Skin of body (tissue), 2 donors: ENCODE data around the gene PROX2. TPM values are rescaled to one million over a fixed set of nuclear protein-coding genes. Genes with fewer than 3 reads are reported as not detected.

ENCODE experiments used
- DNase-seq: peaks from one replicate; lab custom pipeline; 2025; lab: John Stamatoyannopoulos, UW
- total RNA-seq: library from RNA; depleted of rRNA; stranded (reverse); fragments of >200 nt; gene quantifications from one replicate; pipeline ENCODE4 v1.2.3, GENCODE V29; 2014

PROX2 gene
- total RNA-seq, 1 donor from 2014 or later, result not detected

DNA sequence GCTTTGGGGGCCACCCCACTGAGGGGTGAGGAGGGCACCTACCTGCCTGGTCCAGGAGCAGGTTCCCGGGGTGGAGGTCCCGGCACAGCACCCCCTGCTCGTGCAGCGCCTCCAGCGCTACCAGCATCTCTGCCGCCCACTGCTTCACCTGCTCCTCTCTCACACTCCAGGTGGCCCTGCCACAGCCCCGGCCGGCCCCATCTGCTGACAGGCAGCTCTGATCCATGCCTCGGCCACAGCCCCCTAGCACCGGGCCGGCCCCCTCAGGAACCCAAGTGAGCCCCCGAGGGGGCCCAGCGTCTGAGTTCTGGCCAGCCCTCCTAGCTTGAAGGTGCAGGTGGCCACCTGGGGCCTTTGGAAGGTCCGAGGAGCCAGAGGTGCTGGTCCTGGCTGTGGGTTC is 33.6 kb upstream of the PROX2 start:
- no peak for DNase-seq

- DNase-seq, result no peak
Measured at GRCh38 chr14:74908861-74909341, 33.0 kb upstream of the PROX2 start.

GRCh38 chr14:74907744-74908143 is 31.8 kb upstream of the PROX2 start:
- DNase-seq, result no peak

GRCh38 chr14:74906925-74907521 is 31.1 kb upstream of the PROX2 start:
- DNase-seq, result no peak

- DNase-seq, result peak; percentile 44
Measured at GRCh38 chr14:74905595-74906142, 29.7 kb upstream of the PROX2 start.

GRCh38 chr14:74904635-74905503 is 28.9 kb upstream of the PROX2 start:
- no peak for DNase-seq

DNA sequence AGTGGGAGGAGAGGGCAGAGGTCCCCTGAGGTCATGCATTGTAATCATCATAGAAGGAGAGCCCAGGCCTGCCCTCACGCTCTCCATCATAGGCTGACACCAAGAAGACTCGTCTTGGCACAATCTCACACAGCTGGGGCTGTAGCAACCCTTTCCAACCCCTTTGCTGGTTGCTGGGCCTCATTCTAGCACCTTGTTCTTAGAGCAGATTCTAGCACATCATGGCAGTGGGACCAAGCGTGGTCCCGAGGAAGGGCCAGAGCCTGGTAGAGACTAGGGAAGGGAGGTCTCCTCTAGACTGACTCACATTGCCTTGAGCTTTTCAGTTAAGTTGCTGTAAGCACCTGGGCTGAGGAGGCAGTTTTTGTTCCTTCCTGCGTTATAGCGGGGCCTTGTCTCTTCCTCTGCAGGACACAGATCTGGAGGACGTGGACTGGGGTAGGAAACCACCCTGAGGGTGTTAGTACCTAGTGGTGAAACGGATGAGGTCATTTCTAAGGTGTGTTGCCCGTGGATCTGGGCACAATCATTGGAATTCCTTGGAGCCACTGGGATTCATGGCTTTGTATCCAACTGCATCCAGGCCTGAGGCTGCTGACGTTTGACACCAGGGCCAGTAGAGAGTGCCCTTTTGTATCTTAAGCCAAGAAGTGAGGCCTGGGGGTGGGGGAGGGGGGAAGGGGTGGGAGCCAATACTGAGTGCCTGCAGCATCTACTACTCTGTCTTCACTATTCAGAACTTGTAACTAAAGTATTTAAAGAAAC is 27.2 kb upstream of the PROX2 start:
- DNase-seq, result no peak

DNA sequence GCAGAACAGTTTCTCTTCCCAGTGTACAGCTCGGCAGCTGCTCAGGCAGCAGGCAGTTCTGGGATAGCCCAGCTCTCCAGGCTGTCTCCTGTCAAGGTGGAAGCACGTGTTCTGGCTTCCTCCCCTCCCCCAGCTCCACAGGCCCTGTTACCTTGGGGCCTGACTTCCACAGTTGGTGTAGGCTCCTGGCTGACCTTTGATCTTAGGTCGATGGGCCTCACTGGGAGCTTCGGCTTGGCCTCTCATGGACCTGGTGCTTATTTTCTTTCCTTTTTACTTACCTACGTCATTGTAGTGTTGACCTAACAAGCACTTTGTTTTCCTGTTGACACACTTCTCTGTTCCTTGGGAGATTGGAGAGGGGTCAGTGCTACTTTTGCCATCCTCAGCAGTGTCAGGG is 22.7 kb upstream of the PROX2 start:
- no peak for DNase-seq

- DNase-seq, result no peak
Measured at GRCh38 chr14:74898083-74898482, 22.1 kb upstream of the PROX2 start.

DNA sequence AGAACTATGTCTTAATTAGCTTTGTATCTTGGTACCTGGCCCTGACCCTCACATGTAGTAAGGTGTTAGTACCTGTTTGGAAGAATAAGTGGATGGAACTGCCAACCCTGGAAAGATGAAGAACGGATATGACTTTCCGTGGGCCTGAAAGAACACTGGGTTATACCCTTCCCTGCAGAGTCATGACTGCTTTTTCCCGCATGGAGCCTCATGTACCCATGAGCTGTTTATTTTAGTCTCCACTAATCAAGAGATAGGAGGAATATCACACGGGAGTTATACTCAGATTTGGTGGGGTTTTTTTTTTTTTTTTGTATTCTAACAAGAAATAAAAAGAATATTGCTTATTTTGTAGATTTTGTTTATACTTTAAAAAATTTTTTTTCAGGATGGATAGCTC is 21.7 kb upstream of the PROX2 start:
- no peak for DNase-seq

- DNase-seq, result no peak
Measured at GRCh38 chr14:74896400-74896799, 20.5 kb upstream of the PROX2 start.

- DNase-seq, result no peak
Measured at GRCh38 chr14:74893614-74894091, 17.7 kb upstream of the PROX2 start.

- no peak for DNase-seq
Measured at GRCh38 chr14:74892745-74893144, 16.8 kb upstream of the PROX2 start.

DNA sequence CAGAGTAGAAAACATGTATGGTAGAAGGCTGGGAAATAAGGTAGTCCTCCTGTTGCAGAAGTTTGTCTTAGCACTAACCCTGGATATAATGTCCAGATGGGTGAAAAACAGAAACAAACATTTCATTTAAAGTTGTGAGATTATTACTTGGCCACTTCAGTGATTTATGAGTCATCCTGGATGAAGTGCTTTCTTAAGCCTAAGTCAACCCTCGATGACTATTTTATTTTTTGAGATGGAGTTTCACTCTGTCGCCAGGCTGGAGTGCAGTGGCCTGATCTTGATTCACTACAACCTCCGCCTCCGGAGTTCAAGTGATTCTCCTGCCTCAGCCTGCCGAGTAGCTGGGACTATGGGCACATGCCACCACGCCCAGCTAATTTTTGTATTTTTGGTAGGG is 15.9 kb upstream of the PROX2 start:
- no peak for DNase-seq

- DNase-seq, result no peak
Measured at GRCh38 chr14:74890262-74890661, 14.3 kb upstream of the PROX2 start.

- no peak for DNase-seq
Measured at GRCh38 chr14:74888164-74889158, 12.5 kb upstream of the PROX2 start.

- DNase-seq, result peak; percentile 60
Measured at GRCh38 chr14:74886001-74886400, 10.1 kb upstream of the PROX2 start.

DNA sequence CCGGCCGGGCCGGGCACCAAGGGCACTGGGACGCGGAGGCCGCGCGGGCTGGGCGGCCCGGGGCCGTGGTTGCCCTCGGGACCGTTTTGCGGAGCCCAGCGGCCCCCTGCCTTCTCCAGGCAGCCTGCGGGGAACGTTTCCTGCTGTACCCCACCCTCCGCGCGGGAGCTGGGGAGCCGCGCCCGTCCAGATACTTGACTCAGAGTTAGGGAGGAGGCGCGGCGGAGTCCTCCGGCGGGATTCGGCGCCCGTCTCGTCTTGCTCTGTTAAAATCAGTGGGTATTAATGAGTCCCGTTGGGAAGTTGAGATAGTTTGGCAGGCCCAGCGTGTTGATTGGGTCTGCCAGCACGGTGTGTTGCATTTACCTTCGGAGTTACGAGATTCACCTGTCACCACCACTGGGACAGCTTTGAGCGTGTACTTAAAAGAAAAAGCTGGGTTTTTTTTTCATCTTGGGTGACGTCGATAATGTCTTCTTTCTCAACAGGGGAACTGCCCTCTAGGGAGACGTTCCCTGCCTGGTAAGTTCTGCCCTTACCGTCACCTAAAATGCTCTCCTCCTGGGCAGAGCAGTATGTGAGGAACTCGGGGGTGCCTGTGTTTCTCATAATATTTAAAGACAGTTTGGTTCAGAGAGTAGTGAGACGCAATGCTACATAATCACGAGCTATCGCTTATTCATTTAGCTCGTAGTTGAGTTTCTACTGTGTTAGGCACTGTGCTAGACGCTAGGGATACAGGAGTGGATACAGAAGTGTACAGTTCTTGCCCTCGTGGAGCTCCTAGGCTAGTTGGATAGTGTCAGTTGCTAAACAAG is 6.4 kb upstream of the PROX2 start:
- no peak for DNase-seq

- peak; percentile 67 for DNase-seq
Measured at GRCh38 chr14:74881431-74882102, 5.6 kb upstream of the PROX2 start, which contains the start of gene DLST. DLST (plus strand) TSS chr14:74881916; CDS start chr14:74881954, 38 bp downstream.
